ENCODE measurements around the gene SHISA9.

Gene SHISA9

GRCh38 chr16:13134836-13135235, 233.4 kb downstream of the SHISA9 start:
- DNase-seq, result no peak

- no peak for DNase-seq
Observed at GRCh38 chr16:13136901-13137300, 235.5 kb downstream of the SHISA9 start.

GRCh38 chr16:13138528-13138927, 237.1 kb downstream of the SHISA9 start:
- no peak for DNase-seq

GRCh38 chr16:13139661-13140241, 238.4 kb downstream of the SHISA9 start:
- DNase-seq, result no peak

GRCh38 chr16:13143551-13143950, 242.2 kb downstream of the SHISA9 start:
- no peak for DNase-seq

GRCh38 chr16:13146829-13147228, 245.4 kb downstream of the SHISA9 start:
- DNase-seq, result no peak

GRCh38 chr16:13148294-13148693, 246.9 kb downstream of the SHISA9 start:
- DNase-seq, result no peak

GRCh38 chr16:13148836-13149235, 247.4 kb downstream of the SHISA9 start:
- no peak for DNase-seq

- DNase-seq, result no peak
Observed at GRCh38 chr16:13150181-13150885, 248.9 kb downstream of the SHISA9 start.

- DNase-seq, result no peak
Observed at GRCh38 chr16:13153696-13154095, 252.3 kb downstream of the SHISA9 start.

- DNase-seq, result no peak
Observed at GRCh38 chr16:13154799-13155198, 253.4 kb downstream of the SHISA9 start.

- DNase-seq, result no peak
Observed at GRCh38 chr16:13155377-13155776, 254.0 kb downstream of the SHISA9 start.

- no peak for DNase-seq
Observed at GRCh38 chr16:13155780-13156179, 254.4 kb downstream of the SHISA9 start.

- no peak for DNase-seq
Observed at GRCh38 chr16:13157082-13157481, 255.7 kb downstream of the SHISA9 start.

- no peak for DNase-seq
Observed at GRCh38 chr16:13158427-13158826, 257.0 kb downstream of the SHISA9 start.

- DNase-seq, result no peak
Observed at GRCh38 chr16:13165024-13165423, 263.6 kb downstream of the SHISA9 start.

GRCh38 chr16:13168091-13168572, 266.7 kb downstream of the SHISA9 start:
- DNase-seq, result no peak

- DNase-seq, result no peak
Observed at GRCh38 chr16:13171313-13171712, 269.9 kb downstream of the SHISA9 start.

- DNase-seq, result no peak
Observed at GRCh38 chr16:13176711-13177110, 275.3 kb downstream of the SHISA9 start.

- no peak for DNase-seq
Observed at GRCh38 chr16:13178318-13178717, 276.9 kb downstream of the SHISA9 start.

GRCh38 chr16:13181432-13181831, 280.0 kb downstream of the SHISA9 start:
- DNase-seq, result no peak

GRCh38 chr16:13186813-13187212, 285.4 kb downstream of the SHISA9 start:
- DNase-seq, result no peak

GRCh38 chr16:13189250-13189649, 287.9 kb downstream of the SHISA9 start:
- DNase-seq, result no peak

GRCh38 chr16:13193721-13194120, 292.3 kb downstream of the SHISA9 start:
- no peak for DNase-seq

- no peak for DNase-seq
Observed at GRCh38 chr16:13194766-13195165, 293.4 kb downstream of the SHISA9 start.
